Subcutaneous adipose tissue (tissue), 4 donors: ENCODE data around the gene COL10A1. TPM values are rescaled to one million over a fixed set of nuclear protein-coding genes. Genes with fewer than 3 reads are reported as not detected.

Source experiments
- total RNA-seq, 4 donors: library from RNA; depleted of rRNA; stranded (reverse); fragments of >200 nt; gene quantifications; one replicate each; pipeline ENCODE4 v1.1.0, GENCODE V29; 2016
- TF ChIP-seq, protein P1 (sequence below): fragments of 450-650 bp; IDR thresholded peaks from one replicate; pipeline ENCODE4 v1.5.1; 2016; ENCODE audit warnings: low read depth, mild to moderate bottlenecking, control low read depth, antibody characterized with exemption, moderate library complexity

The COL10A1 gene
- total RNA-seq, 4 donors from 2014 or later, result not detected

DNA sequence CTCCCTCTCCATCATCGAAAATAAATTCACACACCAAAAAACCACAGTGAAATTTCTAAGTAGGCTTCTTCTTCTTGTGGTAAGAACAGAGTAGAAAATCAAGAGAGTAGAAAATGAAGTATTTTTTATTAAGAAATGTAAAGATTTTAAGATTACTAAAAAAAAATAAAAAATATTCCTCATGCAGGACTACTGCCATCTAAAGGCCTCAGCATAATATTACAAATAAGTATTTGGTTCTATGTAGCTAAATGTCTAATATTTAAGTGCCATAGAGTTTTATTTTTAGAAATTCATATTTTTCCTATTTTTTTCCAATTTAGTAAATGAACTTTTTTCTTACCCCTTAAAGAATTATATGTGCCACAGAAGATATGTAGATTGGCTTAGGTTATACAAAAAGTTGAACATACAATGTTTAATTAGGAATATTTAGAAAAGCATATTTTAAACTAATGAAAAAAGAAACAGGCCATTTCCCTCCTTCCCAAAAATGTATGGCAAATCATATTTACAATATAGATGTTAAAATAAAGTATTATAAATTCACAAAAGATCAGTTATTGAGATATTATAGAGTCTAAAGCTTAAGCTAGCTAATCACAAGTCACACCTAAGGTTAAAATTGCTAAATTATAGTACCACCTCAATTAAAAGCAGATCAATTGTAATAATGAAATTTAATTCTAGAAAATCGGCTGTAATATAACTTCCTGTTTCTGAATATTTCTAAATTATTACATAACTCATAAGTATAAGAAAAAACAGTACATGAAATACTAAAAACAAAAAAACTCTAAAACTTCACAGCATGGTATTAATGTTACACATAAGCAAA lies 28.7 kb downstream of the COL10A1 start:
- TF ChIP-seq, protein P1, sequence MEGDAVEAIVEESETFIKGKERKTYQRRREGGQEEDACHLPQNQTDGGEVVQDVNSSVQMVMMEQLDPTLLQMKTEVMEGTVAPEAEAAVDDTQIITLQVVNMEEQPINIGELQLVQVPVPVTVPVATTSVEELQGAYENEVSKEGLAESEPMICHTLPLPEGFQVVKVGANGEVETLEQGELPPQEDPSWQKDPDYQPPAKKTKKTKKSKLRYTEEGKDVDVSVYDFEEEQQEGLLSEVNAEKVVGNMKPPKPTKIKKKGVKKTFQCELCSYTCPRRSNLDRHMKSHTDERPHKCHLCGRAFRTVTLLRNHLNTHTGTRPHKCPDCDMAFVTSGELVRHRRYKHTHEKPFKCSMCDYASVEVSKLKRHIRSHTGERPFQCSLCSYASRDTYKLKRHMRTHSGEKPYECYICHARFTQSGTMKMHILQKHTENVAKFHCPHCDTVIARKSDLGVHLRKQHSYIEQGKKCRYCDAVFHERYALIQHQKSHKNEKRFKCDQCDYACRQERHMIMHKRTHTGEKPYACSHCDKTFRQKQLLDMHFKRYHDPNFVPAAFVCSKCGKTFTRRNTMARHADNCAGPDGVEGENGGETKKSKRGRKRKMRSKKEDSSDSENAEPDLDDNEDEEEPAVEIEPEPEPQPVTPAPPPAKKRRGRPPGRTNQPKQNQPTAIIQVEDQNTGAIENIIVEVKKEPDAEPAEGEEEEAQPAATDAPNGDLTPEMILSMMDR, result no peak

DNA sequence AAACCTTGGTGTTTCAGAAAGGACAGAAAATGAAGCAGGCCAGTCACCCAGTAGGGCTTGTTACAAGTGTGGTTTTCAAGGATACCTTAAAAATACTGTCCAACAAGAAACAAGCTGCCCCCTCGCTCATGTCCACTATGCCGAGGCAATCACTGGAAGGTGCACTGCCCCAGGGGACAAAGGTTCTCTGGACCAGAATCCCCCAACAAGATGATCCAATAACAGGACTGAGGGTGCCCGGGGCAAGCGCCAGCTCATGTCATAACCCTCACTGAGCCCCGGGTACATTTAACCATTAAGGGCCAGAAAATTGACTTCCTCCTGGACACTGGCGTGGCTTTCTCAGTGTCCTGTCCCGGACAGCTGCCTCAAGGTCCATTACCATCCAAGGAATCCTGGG lies 31.9 kb downstream of the COL10A1 start:
- TF ChIP-seq, protein P1, result no peak

DNA sequence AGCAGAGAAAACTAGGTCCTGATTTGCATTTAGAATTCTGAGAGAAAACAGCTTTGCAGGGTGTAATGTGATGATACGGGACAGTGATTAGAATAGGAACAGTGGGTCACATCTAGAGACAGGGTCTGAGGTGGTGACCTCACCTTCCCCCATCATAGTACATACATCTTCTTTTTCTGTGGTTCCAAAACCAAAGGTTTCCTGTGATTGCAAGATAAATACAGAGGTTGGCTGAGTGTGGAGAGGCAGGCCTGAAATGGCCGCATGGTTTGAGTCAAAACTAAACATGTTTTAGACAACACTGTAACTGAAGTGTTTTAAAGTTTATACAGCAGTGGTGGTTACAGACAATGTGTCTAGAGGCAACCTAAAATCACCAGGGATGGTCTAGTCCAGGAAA lies 35.7 kb downstream of the COL10A1 start:
- TF ChIP-seq, protein P1, result no peak

DNA sequence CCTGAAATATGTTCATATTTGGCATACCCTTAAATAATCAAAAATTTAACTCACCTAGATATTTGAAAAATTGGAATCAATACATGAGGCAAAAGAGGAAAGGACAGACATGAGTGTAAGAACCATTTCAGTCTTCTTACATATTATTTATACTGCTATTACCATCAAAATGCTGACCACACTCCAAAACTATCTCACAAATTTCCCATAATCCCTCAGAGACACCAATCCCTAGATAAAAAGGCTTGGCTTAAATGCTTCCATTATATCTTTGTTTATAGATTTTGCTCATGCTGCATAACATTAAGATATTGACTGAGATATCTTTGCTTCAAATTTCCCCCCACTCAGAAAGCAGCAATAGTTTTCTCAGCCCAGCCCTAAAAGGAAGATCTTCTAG lies 37.0 kb downstream of the COL10A1 start:
- TF ChIP-seq, protein P1, result no peak

DNA sequence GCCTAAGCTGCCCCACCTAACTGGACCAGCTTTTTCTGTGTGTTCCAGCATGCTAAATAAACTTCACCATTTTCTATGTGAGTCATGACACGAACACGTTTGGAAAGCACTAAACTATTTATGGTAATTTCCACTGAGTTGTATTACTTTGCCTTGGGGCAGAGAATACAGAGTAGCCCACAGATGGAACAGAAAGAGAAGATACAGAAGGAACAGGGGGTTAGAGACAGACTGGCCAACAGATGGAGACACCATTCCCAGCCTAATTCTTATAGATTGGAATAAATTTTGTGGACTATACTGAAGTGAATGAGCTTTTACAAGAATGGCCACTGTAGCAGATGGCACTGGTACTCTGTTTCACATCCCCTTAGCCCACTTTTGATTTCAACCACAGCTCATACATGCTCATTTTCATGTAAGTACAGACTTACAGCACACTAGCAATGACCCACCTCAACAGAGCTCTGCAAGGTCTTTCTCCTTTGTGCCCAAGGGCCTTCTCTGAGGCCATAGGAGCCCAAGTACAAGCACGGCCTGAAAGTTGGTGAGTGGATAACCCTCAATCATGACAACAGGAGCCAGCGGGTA lies 38.4 kb downstream of the COL10A1 start:
- TF ChIP-seq, protein P1, result no peak

DNA sequence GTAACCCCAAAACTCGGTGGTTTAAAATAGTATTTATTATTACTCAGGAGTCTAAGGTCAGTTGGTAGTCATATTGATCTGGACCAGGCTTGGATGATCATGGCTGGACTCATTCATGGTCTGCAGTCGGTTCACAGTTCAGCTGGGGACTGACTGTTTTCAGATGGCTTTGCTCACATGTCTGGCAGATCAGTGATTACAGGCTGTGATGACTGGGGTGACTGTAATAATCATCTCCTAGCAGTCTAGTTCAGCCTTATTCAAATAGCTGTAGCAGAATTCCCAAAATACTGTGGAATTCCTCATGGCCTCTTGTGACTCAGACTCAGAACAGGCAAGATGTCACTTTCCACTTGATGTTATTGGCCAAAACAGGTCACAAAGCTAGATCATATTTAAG lies 41.6 kb downstream of the COL10A1 start:
- TF ChIP-seq, protein P1, result no peak

DNA sequence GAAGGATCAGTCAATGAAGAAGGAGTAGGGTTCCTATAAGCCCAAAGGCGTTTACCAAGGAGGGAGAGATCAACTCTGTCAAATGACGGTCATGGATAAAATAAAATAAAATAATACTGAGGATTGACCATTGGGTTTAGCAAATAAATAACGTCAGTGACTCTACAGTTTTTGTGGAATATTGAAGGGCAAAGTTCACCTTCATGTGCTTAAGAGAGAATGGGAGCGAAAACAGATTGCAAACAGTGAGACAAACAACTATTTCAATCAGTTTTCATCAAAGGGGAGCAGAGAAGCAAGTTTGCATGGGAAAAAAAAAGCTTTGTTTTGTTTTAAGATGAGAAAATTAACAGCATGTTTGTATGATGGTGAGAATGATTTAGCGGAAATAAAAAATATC lies 42.9 kb downstream of the COL10A1 start:
- TF ChIP-seq, protein P1, result no peak
